Measurements from ENCODE around the gene ZNF778. TPM values are rescaled to one million over a fixed set of nuclear protein-coding genes. Genes with fewer than 3 reads are reported as not detected.

Gene ZNF778
- total and polyA plus RNA-seq, 2 of the 13 experiments (the other 11 are each of a cell fraction or from before 2014, with no cell fraction given), result 3.8 to 7.2 TPM

DNA sequence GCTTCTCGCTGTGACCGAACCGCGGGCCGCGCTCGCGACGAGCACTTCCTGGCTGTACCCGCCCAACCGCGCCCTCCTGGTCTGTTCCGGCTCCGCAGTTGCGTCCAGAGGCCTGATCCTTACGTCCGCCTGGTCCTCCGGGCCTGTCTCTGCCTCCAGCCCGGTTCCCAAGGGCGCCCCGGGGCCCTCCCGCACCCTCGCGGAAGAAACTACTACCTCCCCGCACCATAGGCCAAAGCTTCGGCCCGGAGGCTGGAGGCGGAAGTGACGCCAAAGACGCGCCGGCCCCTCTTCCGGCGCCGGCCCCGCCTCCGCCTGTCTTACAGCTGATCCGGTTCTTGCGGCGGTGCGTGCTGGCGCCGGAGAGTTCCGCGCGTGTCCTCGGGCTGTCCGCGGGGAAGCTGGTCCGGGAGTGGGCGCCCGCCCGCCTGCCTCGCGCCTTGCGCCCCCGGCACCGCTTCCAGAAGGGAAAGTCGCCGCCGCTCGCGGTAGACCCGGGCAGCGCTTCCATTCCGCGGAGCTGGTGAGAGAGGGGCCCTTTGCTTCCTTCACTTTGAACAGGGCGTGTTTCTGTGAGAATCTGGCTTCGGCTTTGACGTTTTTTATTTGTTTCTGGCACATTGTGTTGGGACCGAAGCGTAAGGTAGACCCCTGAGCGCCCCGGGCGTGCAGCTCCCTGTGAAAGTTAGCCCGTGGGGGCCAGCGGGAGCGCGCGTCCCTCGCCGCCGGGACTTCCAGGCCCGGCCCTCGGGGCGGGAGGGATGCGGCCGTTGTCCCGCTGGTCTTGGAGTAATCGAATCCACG, at the start of gene ZNF778 (continued):
- TF ChIP-seq, protein P1, sequence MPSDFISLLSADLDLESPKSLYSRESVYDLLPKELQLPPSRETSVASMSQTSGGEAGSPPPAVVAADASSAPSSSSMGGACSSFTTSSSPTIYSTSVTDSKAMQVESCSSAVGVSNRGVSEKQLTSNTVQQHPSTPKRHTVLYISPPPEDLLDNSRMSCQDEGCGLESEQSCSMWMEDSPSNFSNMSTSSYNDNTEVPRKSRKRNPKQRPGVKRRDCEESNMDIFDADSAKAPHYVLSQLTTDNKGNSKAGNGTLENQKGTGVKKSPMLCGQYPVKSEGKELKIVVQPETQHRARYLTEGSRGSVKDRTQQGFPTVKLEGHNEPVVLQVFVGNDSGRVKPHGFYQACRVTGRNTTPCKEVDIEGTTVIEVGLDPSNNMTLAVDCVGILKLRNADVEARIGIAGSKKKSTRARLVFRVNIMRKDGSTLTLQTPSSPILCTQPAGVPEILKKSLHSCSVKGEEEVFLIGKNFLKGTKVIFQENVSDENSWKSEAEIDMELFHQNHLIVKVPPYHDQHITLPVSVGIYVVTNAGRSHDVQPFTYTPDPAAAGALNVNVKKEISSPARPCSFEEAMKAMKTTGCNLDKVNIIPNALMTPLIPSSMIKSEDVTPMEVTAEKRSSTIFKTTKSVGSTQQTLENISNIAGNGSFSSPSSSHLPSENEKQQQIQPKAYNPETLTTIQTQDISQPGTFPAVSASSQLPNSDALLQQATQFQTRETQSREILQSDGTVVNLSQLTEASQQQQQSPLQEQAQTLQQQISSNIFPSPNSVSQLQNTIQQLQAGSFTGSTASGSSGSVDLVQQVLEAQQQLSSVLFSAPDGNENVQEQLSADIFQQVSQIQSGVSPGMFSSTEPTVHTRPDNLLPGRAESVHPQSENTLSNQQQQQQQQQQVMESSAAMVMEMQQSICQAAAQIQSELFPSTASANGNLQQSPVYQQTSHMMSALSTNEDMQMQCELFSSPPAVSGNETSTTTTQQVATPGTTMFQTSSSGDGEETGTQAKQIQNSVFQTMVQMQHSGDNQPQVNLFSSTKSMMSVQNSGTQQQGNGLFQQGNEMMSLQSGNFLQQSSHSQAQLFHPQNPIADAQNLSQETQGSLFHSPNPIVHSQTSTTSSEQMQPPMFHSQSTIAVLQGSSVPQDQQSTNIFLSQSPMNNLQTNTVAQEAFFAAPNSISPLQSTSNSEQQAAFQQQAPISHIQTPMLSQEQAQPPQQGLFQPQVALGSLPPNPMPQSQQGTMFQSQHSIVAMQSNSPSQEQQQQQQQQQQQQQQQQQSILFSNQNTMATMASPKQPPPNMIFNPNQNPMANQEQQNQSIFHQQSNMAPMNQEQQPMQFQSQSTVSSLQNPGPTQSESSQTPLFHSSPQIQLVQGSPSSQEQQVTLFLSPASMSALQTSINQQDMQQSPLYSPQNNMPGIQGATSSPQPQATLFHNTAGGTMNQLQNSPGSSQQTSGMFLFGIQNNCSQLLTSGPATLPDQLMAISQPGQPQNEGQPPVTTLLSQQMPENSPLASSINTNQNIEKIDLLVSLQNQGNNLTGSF (CRISPR knock-in tag; IDR thresholded peaks at IDR 0.05), result peak; percentile 82; the same call in 1 of the 2 replicates
- peak; percentile 57 for TF ChIP-seq MED1 (CRISPR knock-in tag; IDR thresholded peaks at IDR 0.05)
- TF ChIP-seq BRD4 (CRISPR knock-in tag; IDR thresholded peaks at IDR 0.05), result peak; percentile 96
- TF ChIP-seq DMAP1 (CRISPR knock-in tag; IDR thresholded peaks at IDR 0.05), result peak; percentile 63; the same call in 1 of the 2 replicates
- TF ChIP-seq TCF12 (IDR thresholded peaks at IDR 0.05), result no peak
- peak; percentile 30; the same call in 1 of the 2 replicates for TF ChIP-seq TCF12 (CRISPR knock-in tag; IDR thresholded peaks at IDR 0.05)
- TF ChIP-seq SAFB2 (CRISPR knock-in tag; IDR thresholded peaks at IDR 0.05; ENCODE audit: borderline replicate concordance, low read depth), result peak; percentile 96; the same call in 1 of the 2 replicates
- peak; percentile 80 for TF ChIP-seq E2F1 (CRISPR knock-in tag; IDR thresholded peaks at IDR 0.05)
- TF ChIP-seq, protein P2, sequence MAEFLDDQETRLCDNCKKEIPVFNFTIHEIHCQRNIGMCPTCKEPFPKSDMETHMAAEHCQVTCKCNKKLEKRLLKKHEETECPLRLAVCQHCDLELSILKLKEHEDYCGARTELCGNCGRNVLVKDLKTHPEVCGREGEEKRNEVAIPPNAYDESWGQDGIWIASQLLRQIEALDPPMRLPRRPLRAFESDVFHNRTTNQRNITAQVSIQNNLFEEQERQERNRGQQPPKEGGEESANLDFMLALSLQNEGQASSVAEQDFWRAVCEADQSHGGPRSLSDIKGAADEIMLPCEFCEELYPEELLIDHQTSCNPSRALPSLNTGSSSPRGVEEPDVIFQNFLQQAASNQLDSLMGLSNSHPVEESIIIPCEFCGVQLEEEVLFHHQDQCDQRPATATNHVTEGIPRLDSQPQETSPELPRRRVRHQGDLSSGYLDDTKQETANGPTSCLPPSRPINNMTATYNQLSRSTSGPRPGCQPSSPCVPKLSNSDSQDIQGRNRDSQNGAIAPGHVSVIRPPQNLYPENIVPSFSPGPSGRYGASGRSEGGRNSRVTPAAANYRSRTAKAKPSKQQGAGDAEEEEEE (CRISPR knock-in tag; IDR thresholded peaks at IDR 0.05; ENCODE audit: borderline replicate concordance), result no peak; the same call in 1 of the 2 replicates
- peak; percentile 98 for TF ChIP-seq KMT2A (CRISPR knock-in tag; IDR thresholded peaks at IDR 0.05)
- TF ChIP-seq, protein P3, sequence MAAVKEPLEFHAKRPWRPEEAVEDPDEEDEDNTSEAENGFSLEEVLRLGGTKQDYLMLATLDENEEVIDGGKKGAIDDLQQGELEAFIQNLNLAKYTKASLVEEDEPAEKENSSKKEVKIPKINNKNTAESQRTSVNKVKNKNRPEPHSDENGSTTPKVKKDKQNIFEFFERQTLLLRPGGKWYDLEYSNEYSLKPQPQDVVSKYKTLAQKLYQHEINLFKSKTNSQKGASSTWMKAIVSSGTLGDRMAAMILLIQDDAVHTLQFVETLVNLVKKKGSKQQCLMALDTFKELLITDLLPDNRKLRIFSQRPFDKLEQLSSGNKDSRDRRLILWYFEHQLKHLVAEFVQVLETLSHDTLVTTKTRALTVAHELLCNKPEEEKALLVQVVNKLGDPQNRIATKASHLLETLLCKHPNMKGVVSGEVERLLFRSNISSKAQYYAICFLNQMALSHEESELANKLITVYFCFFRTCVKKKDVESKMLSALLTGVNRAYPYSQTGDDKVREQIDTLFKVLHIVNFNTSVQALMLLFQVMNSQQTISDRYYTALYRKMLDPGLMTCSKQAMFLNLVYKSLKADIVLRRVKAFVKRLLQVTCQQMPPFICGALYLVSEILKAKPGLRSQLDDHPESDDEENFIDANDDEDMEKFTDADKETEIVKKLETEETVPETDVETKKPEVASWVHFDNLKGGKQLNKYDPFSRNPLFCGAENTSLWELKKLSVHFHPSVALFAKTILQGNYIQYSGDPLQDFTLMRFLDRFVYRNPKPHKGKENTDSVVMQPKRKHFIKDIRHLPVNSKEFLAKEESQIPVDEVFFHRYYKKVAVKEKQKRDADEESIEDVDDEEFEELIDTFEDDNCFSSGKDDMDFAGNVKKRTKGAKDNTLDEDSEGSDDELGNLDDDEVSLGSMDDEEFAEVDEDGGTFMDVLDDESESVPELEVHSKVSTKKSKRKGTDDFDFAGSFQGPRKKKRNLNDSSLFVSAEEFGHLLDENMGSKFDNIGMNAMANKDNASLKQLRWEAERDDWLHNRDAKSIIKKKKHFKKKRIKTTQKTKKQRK (IDR thresholded peaks at IDR 0.05; ENCODE audit: low read length), result no peak
- 0 out of 2 replicates have a peak, but pooled peaks have one; percentile 17 for TF ChIP-seq HNF4G (IDR thresholded peaks at IDR 0.05; ENCODE audit: borderline replicate concordance, low read depth, low read length)
- no peak; the same call in 1 of the 2 replicates for TF ChIP-seq HNF4G (CRISPR knock-in tag; IDR thresholded peaks at IDR 0.05; ENCODE audit: borderline replicate concordance, low read depth)
- peak; percentile 85 for TF ChIP-seq ZMYM4 (CRISPR knock-in tag; IDR thresholded peaks at IDR 0.05)
- TF ChIP-seq ZNF510 (CRISPR knock-in tag; IDR thresholded peaks at IDR 0.05; ENCODE audit: low read depth), result 0 out of 2 replicates have a peak, but pooled peaks have one; percentile 42
- peak; percentile 15; the same call in 1 of the 2 replicates for TF ChIP-seq ZNF143 (CRISPR knock-in tag; IDR thresholded peaks at IDR 0.05)
- TF ChIP-seq ZNF550 (CRISPR knock-in tag; IDR thresholded peaks at IDR 0.05; ENCODE audit: borderline replicate concordance), result peak; percentile 37; the same call in 1 of the 2 replicates
- peak; percentile 99 for TF ChIP-seq GATAD1 (CRISPR knock-in tag; IDR thresholded peaks at IDR 0.05)

Data from HepG2 (cell line).